Hepatocyte (in vitro differentiated cells): Measurements from ENCODE around the gene EPC1. TPM values are rescaled to one million over a fixed set of nuclear protein-coding genes. Genes with fewer than 3 reads are reported as not detected.

Experiments
- DNase-seq: peaks from one replicate; pipeline ENCODE4 v3.0.0-alpha.2; 2016; ENCODE audit warnings: low spot score
- H2AFZ ChIP-seq: fragments of 200-600 bp; sonication (generic); 2 replicates; pipeline ENCODE4 v1.6.0; 2016; ENCODE audit warnings: antibody characterized with exemption, mild to moderate bottlenecking
- H3K27ac ChIP-seq: fragments of 200-600 bp; sonication (generic); 2 replicates; pipeline ENCODE4 v1.5.1; 2016; ENCODE audit warnings: mild to moderate bottlenecking
- H3K27me3 ChIP-seq: fragments of 200-600 bp; sonication (generic); 2 replicates; pipeline ENCODE4 v1.6.1; 2016
- H3K36me3 ChIP-seq: fragments of 200-600 bp; sonication (generic); replicated peaks from 2 replicates; pipeline ENCODE4 v1.5.1; 2016; ENCODE audit warnings: low read depth; ENCODE audit not compliant: insufficient read depth
- H3K4me1 ChIP-seq: fragments of 200-600 bp; sonication (generic); 2 replicates; pipeline ENCODE4 v1.5.1; 2016; ENCODE audit warnings: mild to moderate bottlenecking, moderate library complexity; ENCODE audit not compliant: insufficient read depth
- H3K4me2 ChIP-seq: fragments of 200-600 bp; sonication (generic); 2 replicates; pipeline ENCODE4 v1.6.0; 2016
- H3K4me3 ChIP-seq: fragments of 200-600 bp; sonication (generic); 2 replicates; pipeline ENCODE4 v1.5.1; 2016; ENCODE audit warnings: mild to moderate bottlenecking
- H3K79me2 ChIP-seq: fragments of 200-600 bp; sonication (generic); 2 replicates; pipeline ENCODE4 v1.6.0; 2017; ENCODE audit warnings: mild to moderate bottlenecking
- H3K9me2 ChIP-seq: fragments of 200-600 bp; sonication (generic); replicated peaks from 2 replicates; pipeline ENCODE4 v1.6.0; 2017; ENCODE audit warnings: mild to moderate bottlenecking; ENCODE audit not compliant: insufficient read depth
- H3K9me3 ChIP-seq: fragments of 200-600 bp; sonication (generic); 2 replicates; pipeline ENCODE4 v1.5.1; 2016; ENCODE audit warnings: low read depth, mild to moderate bottlenecking
- H4K20me1 ChIP-seq: fragments of 200-600 bp; sonication (generic); 2 replicates; pipeline ENCODE4 v1.6.0; 2016; ENCODE audit warnings: mild to moderate bottlenecking; ENCODE audit not compliant: insufficient read depth, poor library complexity, severe bottlenecking
- CTCF ChIP-seq: fragments of 200-600 bp; sonication (generic); IDR thresholded peaks from 2 replicates; pipeline ENCODE4 v1.5.1; 2016; ENCODE audit warnings: antibody characterized with exemption, mild to moderate bottlenecking; ENCODE audit not compliant: poor library complexity
- EZH2 ChIP-seq: fragments of 200-600 bp; sonication (generic); IDR thresholded peaks from 2 replicates; pipeline ENCODE4 v1.6.1; 2016; ENCODE audit warnings: antibody characterized with exemption, mild to moderate bottlenecking, borderline replicate concordance
- EZH2phosphoT487 ChIP-seq: fragments of 200-600 bp; sonication (generic); IDR thresholded peaks from one replicate; pipeline ENCODE4 v1.6.1; 2018; ENCODE audit warnings: antibody characterized with exemption, mild to moderate bottlenecking, low read depth, moderate library complexity; ENCODE audit not compliant: unreplicated experiment, severe bottlenecking
- WGBS: methylation state at CpG from one replicate; pipeline ENCODE4 v1.1.6; 2016; ENCODE audit warnings: low lambda C conversion rate; ENCODE audit errors: missing lambda C conversion rate; 5-methylcytosine and 5-hydroxymethylcytosine counted together
- polyA plus RNA-seq: library from polyadenylated mRNA; unstranded; fragments of >200 nt; fragmentation: Nextera tagmentation; extraction: Ambion mirVana; gene quantifications from 2 replicates; pipeline ENCODE4 v1.2.1, GENCODE V29; 2016
- total RNA-seq: library from RNA; depleted of rRNA; stranded (reverse); fragments of >200 nt; gene quantifications from 2 replicates; pipeline ENCODE4 v1.2.3, GENCODE V29; 2014

EPC1 gene
- total and polyA plus RNA-seq, 2 experiments from 2014 or later = 19.4 to 36.3 TPM

GRCh38 chr10:32240471-32240870, 106.5 kb downstream of the EPC1 start:
- Histone ChIP-seq H3K4me1 (no peaks in the 10 kb centered on the region), H3K36me3 (no peaks in the 10 kb centered on the region), H3K27ac (no peak overlapping the region), H3K9me3 (no peaks in the 10 kb centered on the region), H3K79me2 (no peaks in the 10 kb centered on the region), H2AFZ (no peak overlapping the region), H3K27me3 (no peaks in the 10 kb centered on the region), H3K4me3 (no peak overlapping the region), H3K9me2 (no peaks in the 10 kb centered on the region), H3K4me2 (no peak overlapping the region), H4K20me1 (no peaks in the 10 kb centered on the region)
- WGBS = 89% methylated on average over 1 of the region's 1 CpG
- TF ChIP-seq EZH2phosphoT487 (no peak), CTCF (no peak), EZH2 (no peak)
- DNase-seq = no peak

GRCh38 chr10:32239769-32240168, 107.2 kb downstream of the EPC1 start:
- Histone ChIP-seq H3K9me2 (no peaks in the 10 kb centered on the region), H2AFZ (no peak overlapping the region), H3K27me3 (no peaks in the 10 kb centered on the region), H3K4me2 (no peak overlapping the region), H3K4me1 (no peaks in the 10 kb centered on the region), H3K4me3 (no peak overlapping the region), H3K9me3 (no peaks in the 10 kb centered on the region), H4K20me1 (no peaks in the 10 kb centered on the region), H3K27ac (no peak overlapping the region), H3K79me2 (no peaks in the 10 kb centered on the region), H3K36me3 (no peaks in the 10 kb centered on the region)
- TF ChIP-seq CTCF (no peak), EZH2phosphoT487 (no peak), EZH2 (no peak)
- DNase-seq = no peak

GRCh38 chr10:32237644-32238345, 109.2 kb downstream of the EPC1 start:
- H2AFZ ChIP-seq = no peak overlapping the region
- no peak overlapping the region for H3K4me3 ChIP-seq
- no peaks in the 10 kb centered on the region for H3K9me3 ChIP-seq
- no peaks in the 10 kb centered on the region for H3K36me3 ChIP-seq
- no peaks in the 10 kb centered on the region for H3K9me2 ChIP-seq
- H3K79me2 ChIP-seq = no peaks in the 10 kb centered on the region
- H3K4me2 ChIP-seq = no peak overlapping the region
- 90% methylated on average over 3 of the region's 3 CpGs for WGBS
- no peak overlapping the region for H3K27ac ChIP-seq
- no peaks in the 10 kb centered on the region for H3K27me3 ChIP-seq
- DNase-seq = no peak
- H4K20me1 ChIP-seq = no peaks in the 10 kb centered on the region
- no peak for TF ChIP-seq CTCF
- no peak for TF ChIP-seq EZH2
- no peak for TF ChIP-seq EZH2phosphoT487
- H3K4me1 ChIP-seq = no peaks in the 10 kb centered on the region
